Gastrocnemius medialis (tissue), 4 donors: ENCODE results near the gene PRRC2B. TPM values are rescaled to one million over a fixed set of nuclear protein-coding genes. Genes with fewer than 3 reads are reported as not detected.

Experiments
- ATAC-seq, 2 donors: fragments of 150-250 bp; one replicate each; pipeline ENCODE4 v1.9.1; 2016
- DNase-seq, 2 donors: peaks; one replicate each; pipeline ENCODE4 v3.0.0-alpha.2; 2019
- H3K27ac ChIP-seq, 4 donors: fragments of 200-600 bp; sonication (generic); 1 replicate in 1 of 4; 2 replicates in 3 of 4; pipeline ENCODE4 v1.5.1; 2016 to 2018; ENCODE audit warnings: mild to moderate bottlenecking in 2 of 4, moderate library complexity in 1 of 4
- H3K27me3 ChIP-seq, 3 donors: fragments of 200-600 bp; sonication (generic) in 2 of 3; 1 replicate in 1 of 3; 2 replicates in 2 of 3; pipeline versions ENCODE4 v1.5.1 to v1.6.0; 2016 to 2019; ENCODE audit warnings: mild to moderate bottlenecking in 1 of 3, moderate library complexity in 1 of 3
- H3K36me3 ChIP-seq, 2 donors: fragments of 200-600 bp; sonication (generic) in 1 of 2; one replicate each; pipeline ENCODE4 v1.5.1; 2017 to 2018
- H3K4me1 ChIP-seq, 2 donors: fragments of 200-600 bp; sonication (generic) in 1 of 2; one replicate each; pipeline ENCODE4 v1.5.1; 2016 to 2017; ENCODE audit warnings: mild to moderate bottlenecking in 2 of 2
- H3K4me3 ChIP-seq, 4 donors: fragments of 200-600 bp; sonication (generic) in 3 of 4; 1 replicate in 1 of 4; 2 replicates in 3 of 4; pipeline ENCODE4 v1.5.1; 2016 to 2019; ENCODE audit warnings: mild to moderate bottlenecking in 2 of 4
- H3K9me3 ChIP-seq, 3 donors: fragments of 200-600 bp; sonication (generic) in 2 of 3; 1 replicate in 1 of 3; 2 replicates in 2 of 3; pipeline ENCODE4 v1.5.1; 2016 to 2019
- CTCF ChIP-seq, 5 experiments: fragments of 450-650 bp in 3 of 5; fragments of 200-600 bp in 2 of 5; sonication (generic) in 2 of 5; IDR thresholded peaks in 4 of 5; conservative IDR thresholded peaks in 1 of 5; 1 replicate in 4 of 5; 2 replicates in 1 of 5; pipeline ENCODE4 v1.5.1; 2016 to 2019; ENCODE audit warnings: antibody characterized with exemption in 5 of 5, mild to moderate bottlenecking in 3 of 5, moderate library complexity in 3 of 5
- POLR2A ChIP-seq, 2 donors: fragments of 450-650 bp; IDR thresholded peaks; one replicate each; pipeline ENCODE4 v1.6.1; 2017; ENCODE audit warnings: antibody characterized with exemption in 2 of 2, mild to moderate bottlenecking in 2 of 2, moderate library complexity in 2 of 2
- in situ Hi-C, 4 donors: fragments of 200-750 bp; cut with MboI; loops; one replicate each; pipeline versions ENCODE4 v1.15.0 to v1.8.0; 2017; ENCODE audit warnings: low sequenced_read_pairs in 4 of 4
- intact Hi-C: fragments of 100-400 bp; cut with DNase I; formaldehyde crosslinking; loops from one replicate; pipeline ENCODE4 v1.15.1; 2023; ENCODE audit warnings: low total_unique reads
- total RNA-seq, 4 donors: library from RNA; depleted of rRNA; stranded (reverse); fragments of >200 nt; gene quantifications; one replicate each; pipeline versions ENCODE4 v1.1.0 to v1.2.3, GENCODE V29; 2016

PRRC2B gene
- total RNA-seq, 4 donors from 2014 or later: 29.9 to 41.6 (median 37.2) TPM

- intact Hi-C loops (no loop called here), in situ Hi-C loops (no loop called here)
- ATAC-seq (peak; percentile 39 to 41), DNase-seq (no peak)
- H3K27ac ChIP-seq: peak overlapping the region in 3 of 4 donors; percentile 31 to 40 (median 34)
- no peak overlapping the region for H3K4me3 ChIP-seq
- no peaks in the 10 kb centered on the region for H3K4me1 ChIP-seq
- H3K9me3 ChIP-seq: no peaks in the 10 kb centered on the region
- no peaks in the 10 kb centered on the region for H3K27me3 ChIP-seq
- peaks cover 0 to 84% of the 10 kb centered on the region in 2 donors for H3K36me3 ChIP-seq
- no peak for TF ChIP-seq CTCF (IDR thresholded peaks at IDR 0.05 in 4 of 5, conservative IDR thresholded peaks at IDR 0.05 in 1 of 5)
- no peak for TF ChIP-seq POLR2A (IDR thresholded peaks at IDR 0.05)
These were observed 48.5 kb downstream of the PRRC2B start for GRCh38 chr9:131442351-131442750.

- no peak for DNase-seq
- Histone ChIP-seq H3K36me3 (peaks cover 1 to 80% of the 10 kb centered on the region in 2 donors), H3K27me3 (no peaks in the 10 kb centered on the region), H3K4me1 (no peaks in the 10 kb centered on the region), H3K27ac (no peak overlapping the region), H3K4me3 (no peak overlapping the region), H3K9me3 (no peaks in the 10 kb centered on the region)
- intact Hi-C loops: no loop called here
- no peak for ATAC-seq
- TF ChIP-seq POLR2A (IDR thresholded peaks at IDR 0.05) (no peak), CTCF (IDR thresholded peaks at IDR 0.05 in 4 of 5, conservative IDR thresholded peaks at IDR 0.05 in 1 of 5) (no peak)
- in situ Hi-C loops: no loop called here
These were observed 49.8 kb downstream of the PRRC2B start for GRCh38 chr9:131443648-131444047.

- Histone ChIP-seq H3K36me3 (peaks cover 5 to 80% of the 10 kb centered on the region in 2 donors), H3K27me3 (no peaks in the 10 kb centered on the region), H3K4me1 (no peaks in the 10 kb centered on the region), H3K4me3 (no peak overlapping the region), H3K27ac (no peak overlapping the region), H3K9me3 (no peaks in the 10 kb centered on the region)
- no peak for TF ChIP-seq CTCF (IDR thresholded peaks at IDR 0.05 in 4 of 5, conservative IDR thresholded peaks at IDR 0.05 in 1 of 5)
- no peak for TF ChIP-seq POLR2A (IDR thresholded peaks at IDR 0.05)
- intact Hi-C loops: no loop called here
- DNase-seq (no peak), ATAC-seq (no peak)
- in situ Hi-C loops: no loop called here
These were observed 52.4 kb downstream of the PRRC2B start for GRCh38 chr9:131446276-131446675.

- DNase-seq (no peak), ATAC-seq (no peak)
- in situ Hi-C loops (no loop called here), intact Hi-C loops (no loop called here)
- H3K4me1 ChIP-seq: no peaks in the 10 kb centered on the region
- H3K27me3 ChIP-seq: no peaks in the 10 kb centered on the region
- TF ChIP-seq POLR2A (IDR thresholded peaks at IDR 0.05) (no peak), CTCF (IDR thresholded peaks at IDR 0.05 in 4 of 5, conservative IDR thresholded peaks at IDR 0.05 in 1 of 5) (no peak)
- H3K4me3 ChIP-seq: no peak overlapping the region
- peaks cover 5 to 77% of the 10 kb centered on the region in 2 donors for H3K36me3 ChIP-seq
- H3K9me3 ChIP-seq: no peaks in the 10 kb centered on the region
- H3K27ac ChIP-seq: no peak overlapping the region
These were observed 53.3 kb downstream of the PRRC2B start for GRCh38 chr9:131447148-131447547.

GRCh38 chr9:131447600-131447999, 53.7 kb downstream of the PRRC2B start:
- Histone ChIP-seq H3K4me3 (no peak overlapping the region), H3K27me3 (no peaks in the 10 kb centered on the region), H3K4me1 (no peaks in the 10 kb centered on the region), H3K9me3 (no peaks in the 10 kb centered on the region), H3K36me3 (peaks cover 5 to 77% of the 10 kb centered on the region in 2 donors), H3K27ac (no peak overlapping the region)
- TF ChIP-seq CTCF (IDR thresholded peaks at IDR 0.05 in 4 of 5, conservative IDR thresholded peaks at IDR 0.05 in 1 of 5): no peak
- TF ChIP-seq POLR2A (IDR thresholded peaks at IDR 0.05): no peak
- intact Hi-C loops: no loop called here
- DNase-seq (no peak), ATAC-seq (no peak)
- in situ Hi-C loops: no loop called here
